Measurements from ENCODE around the gene ZP1.

GRCh38 chr11:60899046-60899936 is 31.9 kb downstream of the ZP1 start:
- peak; percentile 88 to 95 (median 91) for TF ChIP-seq CTCF (IDR thresholded peaks at IDR 0.05)
- no peak for TF ChIP-seq POLR2A (IDR thresholded peaks at IDR 0.05)

Measured in Peyer's patch (tissue), 4 donors.